ENCODE measurements around the gene HDLBP.

DNA sequence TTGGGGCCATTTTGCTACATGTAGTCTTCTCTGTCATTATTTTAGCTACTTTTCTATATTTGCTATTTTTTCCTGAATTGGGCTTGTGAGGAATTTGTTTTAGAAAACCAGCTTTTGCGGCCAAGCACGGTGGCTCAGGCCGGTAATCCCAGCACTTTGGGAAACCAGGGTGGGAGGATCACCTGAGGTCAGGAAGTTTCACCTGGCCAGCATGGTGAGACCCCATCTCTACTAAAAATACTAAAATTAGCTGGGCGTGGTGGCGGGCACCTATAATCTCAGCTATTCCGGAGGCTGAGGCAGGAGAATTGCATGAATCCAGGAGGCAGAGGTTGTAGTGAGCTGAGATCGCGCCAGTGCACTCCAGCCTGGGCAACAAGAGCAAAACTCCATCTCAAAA is 4.9 kb upstream of the HDLBP start:
- TF ChIP-seq, protein P1, sequence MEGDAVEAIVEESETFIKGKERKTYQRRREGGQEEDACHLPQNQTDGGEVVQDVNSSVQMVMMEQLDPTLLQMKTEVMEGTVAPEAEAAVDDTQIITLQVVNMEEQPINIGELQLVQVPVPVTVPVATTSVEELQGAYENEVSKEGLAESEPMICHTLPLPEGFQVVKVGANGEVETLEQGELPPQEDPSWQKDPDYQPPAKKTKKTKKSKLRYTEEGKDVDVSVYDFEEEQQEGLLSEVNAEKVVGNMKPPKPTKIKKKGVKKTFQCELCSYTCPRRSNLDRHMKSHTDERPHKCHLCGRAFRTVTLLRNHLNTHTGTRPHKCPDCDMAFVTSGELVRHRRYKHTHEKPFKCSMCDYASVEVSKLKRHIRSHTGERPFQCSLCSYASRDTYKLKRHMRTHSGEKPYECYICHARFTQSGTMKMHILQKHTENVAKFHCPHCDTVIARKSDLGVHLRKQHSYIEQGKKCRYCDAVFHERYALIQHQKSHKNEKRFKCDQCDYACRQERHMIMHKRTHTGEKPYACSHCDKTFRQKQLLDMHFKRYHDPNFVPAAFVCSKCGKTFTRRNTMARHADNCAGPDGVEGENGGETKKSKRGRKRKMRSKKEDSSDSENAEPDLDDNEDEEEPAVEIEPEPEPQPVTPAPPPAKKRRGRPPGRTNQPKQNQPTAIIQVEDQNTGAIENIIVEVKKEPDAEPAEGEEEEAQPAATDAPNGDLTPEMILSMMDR (IDR thresholded peaks at IDR 0.05 in 8 of 11, conservative IDR thresholded peaks at IDR 0.05 in 3 of 11): no peak
- TF ChIP-seq POLR2AphosphoS5 (IDR thresholded peaks at IDR 0.05): no peak
- no peak for TF ChIP-seq POLR2A (IDR thresholded peaks at IDR 0.05)

All from spleen (tissue), 7 donors.